GM23338 (cell line): ENCODE results near the gene MAP2K7.

ENCODE experiments used
- EZH2 ChIP-seq: fragments of 200-600 bp; sonication (generic); IDR thresholded peaks from one replicate; pipeline ENCODE4 v1.8.0; 2017; ENCODE audit warnings: antibody characterized with exemption, mild to moderate bottlenecking, low read depth; ENCODE audit not compliant: unreplicated experiment
- EZH2phosphoT487 ChIP-seq: fragments of 200-600 bp; sonication (generic); IDR thresholded peaks from one replicate; pipeline ENCODE4 v1.8.1; 2018; ENCODE audit warnings: antibody characterized with exemption; ENCODE audit not compliant: unreplicated experiment
- NANOG ChIP-seq: IDR thresholded peaks from 2 replicates; pipeline ENCODE4 v1.6.1; 2016; ENCODE audit warnings: antibody characterized with exemption, borderline replicate concordance
- POLR2AphosphoS5 ChIP-seq: IDR thresholded peaks from 2 replicates; pipeline ENCODE4 v1.6.1; 2016; ENCODE audit warnings: antibody characterized with exemption, low read depth
- STAT1 ChIP-seq: IDR thresholded peaks from one replicate; pipeline ENCODE4 v1.6.1; 2016; ENCODE audit warnings: antibody characterized with exemption; ENCODE audit not compliant: unreplicated experiment
- ZNF331 ChIP-seq: fragments of 250-450 bp; sonication (Bioruptor Pico); IDR thresholded peaks from 2 replicates; pipeline ENCODE4 v1.5.0; 2020; ENCODE audit warnings: low read depth, mild to moderate bottlenecking, moderate library complexity
- TF ChIP-seq, protein P1 (sequence below), 2 experiments: fragments of 200-600 bp in 1 of 2; sonication (generic) in 1 of 2; conservative IDR thresholded peaks; 2 replicates each; pipeline versions ENCODE4 v1.5.1 to v1.6.1; 2016 to 2017; ENCODE audit warnings: antibody characterized with exemption in 2 of 2, low read depth in 2 of 2, mild to moderate bottlenecking in 2 of 2, moderate library complexity in 1 of 2
- TF ChIP-seq, protein P2 (sequence below): IDR thresholded peaks from one replicate; pipeline ENCODE4 v1.6.1; 2018; ENCODE audit warnings: antibody characterized with exemption; ENCODE audit not compliant: unreplicated experiment
- TF ChIP-seq, protein P3 (sequence below): IDR thresholded peaks from 2 replicates; pipeline ENCODE4 v1.6.1; 2016; ENCODE audit warnings: antibody characterized with exemption
- TF ChIP-seq, protein P4 (sequence below): fragments of 250-450 bp; sonication (Bioruptor Pico); IDR thresholded peaks from 2 replicates; pipeline ENCODE4 v1.5.0; 2020; ENCODE audit warnings: mild to moderate bottlenecking, moderate library complexity

DNA sequence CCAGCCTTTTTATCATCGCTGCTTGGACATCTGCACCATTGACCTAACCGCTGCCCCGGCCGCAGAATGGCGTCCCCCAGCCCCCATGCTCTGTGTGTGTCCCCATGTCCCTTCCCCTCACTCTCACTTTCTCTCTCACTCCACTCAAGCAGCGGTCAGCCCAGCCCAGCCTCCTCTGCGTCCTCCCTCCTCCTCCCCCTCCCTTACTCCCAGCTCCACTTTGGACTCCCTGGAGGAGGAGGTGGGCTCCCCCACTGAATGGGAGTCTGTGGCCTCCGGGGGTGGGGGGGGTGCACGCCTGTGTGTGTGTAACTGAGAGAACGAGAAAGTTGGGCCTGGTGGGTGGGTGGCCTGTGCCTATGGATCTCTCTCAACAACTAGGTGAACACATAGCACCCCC is 2.2 kb downstream of the MAP2K7 start:
- TF ChIP-seq, protein P1, sequence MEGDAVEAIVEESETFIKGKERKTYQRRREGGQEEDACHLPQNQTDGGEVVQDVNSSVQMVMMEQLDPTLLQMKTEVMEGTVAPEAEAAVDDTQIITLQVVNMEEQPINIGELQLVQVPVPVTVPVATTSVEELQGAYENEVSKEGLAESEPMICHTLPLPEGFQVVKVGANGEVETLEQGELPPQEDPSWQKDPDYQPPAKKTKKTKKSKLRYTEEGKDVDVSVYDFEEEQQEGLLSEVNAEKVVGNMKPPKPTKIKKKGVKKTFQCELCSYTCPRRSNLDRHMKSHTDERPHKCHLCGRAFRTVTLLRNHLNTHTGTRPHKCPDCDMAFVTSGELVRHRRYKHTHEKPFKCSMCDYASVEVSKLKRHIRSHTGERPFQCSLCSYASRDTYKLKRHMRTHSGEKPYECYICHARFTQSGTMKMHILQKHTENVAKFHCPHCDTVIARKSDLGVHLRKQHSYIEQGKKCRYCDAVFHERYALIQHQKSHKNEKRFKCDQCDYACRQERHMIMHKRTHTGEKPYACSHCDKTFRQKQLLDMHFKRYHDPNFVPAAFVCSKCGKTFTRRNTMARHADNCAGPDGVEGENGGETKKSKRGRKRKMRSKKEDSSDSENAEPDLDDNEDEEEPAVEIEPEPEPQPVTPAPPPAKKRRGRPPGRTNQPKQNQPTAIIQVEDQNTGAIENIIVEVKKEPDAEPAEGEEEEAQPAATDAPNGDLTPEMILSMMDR (conservative IDR thresholded peaks at IDR 0.05; ENCODE audit: low read depth in 2 of 2): no peak
- TF ChIP-seq POLR2AphosphoS5 (no peak), EZH2phosphoT487 (no peak), EZH2 (no peak), STAT1 (no peak), ZNF331 (CRISPR knock-in tag) (no peak), NANOG (no peak)
- TF ChIP-seq, protein P2, sequence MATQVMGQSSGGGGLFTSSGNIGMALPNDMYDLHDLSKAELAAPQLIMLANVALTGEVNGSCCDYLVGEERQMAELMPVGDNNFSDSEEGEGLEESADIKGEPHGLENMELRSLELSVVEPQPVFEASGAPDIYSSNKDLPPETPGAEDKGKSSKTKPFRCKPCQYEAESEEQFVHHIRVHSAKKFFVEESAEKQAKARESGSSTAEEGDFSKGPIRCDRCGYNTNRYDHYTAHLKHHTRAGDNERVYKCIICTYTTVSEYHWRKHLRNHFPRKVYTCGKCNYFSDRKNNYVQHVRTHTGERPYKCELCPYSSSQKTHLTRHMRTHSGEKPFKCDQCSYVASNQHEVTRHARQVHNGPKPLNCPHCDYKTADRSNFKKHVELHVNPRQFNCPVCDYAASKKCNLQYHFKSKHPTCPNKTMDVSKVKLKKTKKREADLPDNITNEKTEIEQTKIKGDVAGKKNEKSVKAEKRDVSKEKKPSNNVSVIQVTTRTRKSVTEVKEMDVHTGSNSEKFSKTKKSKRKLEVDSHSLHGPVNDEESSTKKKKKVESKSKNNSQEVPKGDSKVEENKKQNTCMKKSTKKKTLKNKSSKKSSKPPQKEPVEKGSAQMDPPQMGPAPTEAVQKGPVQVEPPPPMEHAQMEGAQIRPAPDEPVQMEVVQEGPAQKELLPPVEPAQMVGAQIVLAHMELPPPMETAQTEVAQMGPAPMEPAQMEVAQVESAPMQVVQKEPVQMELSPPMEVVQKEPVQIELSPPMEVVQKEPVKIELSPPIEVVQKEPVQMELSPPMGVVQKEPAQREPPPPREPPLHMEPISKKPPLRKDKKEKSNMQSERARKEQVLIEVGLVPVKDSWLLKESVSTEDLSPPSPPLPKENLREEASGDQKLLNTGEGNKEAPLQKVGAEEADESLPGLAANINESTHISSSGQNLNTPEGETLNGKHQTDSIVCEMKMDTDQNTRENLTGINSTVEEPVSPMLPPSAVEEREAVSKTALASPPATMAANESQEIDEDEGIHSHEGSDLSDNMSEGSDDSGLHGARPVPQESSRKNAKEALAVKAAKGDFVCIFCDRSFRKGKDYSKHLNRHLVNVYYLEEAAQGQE: no peak
- TF ChIP-seq, protein P3, sequence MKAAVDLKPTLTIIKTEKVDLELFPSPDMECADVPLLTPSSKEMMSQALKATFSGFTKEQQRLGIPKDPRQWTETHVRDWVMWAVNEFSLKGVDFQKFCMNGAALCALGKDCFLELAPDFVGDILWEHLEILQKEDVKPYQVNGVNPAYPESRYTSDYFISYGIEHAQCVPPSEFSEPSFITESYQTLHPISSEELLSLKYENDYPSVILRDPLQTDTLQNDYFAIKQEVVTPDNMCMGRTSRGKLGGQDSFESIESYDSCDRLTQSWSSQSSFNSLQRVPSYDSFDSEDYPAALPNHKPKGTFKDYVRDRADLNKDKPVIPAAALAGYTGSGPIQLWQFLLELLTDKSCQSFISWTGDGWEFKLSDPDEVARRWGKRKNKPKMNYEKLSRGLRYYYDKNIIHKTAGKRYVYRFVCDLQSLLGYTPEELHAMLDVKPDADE: no peak
- TF ChIP-seq, protein P4, sequence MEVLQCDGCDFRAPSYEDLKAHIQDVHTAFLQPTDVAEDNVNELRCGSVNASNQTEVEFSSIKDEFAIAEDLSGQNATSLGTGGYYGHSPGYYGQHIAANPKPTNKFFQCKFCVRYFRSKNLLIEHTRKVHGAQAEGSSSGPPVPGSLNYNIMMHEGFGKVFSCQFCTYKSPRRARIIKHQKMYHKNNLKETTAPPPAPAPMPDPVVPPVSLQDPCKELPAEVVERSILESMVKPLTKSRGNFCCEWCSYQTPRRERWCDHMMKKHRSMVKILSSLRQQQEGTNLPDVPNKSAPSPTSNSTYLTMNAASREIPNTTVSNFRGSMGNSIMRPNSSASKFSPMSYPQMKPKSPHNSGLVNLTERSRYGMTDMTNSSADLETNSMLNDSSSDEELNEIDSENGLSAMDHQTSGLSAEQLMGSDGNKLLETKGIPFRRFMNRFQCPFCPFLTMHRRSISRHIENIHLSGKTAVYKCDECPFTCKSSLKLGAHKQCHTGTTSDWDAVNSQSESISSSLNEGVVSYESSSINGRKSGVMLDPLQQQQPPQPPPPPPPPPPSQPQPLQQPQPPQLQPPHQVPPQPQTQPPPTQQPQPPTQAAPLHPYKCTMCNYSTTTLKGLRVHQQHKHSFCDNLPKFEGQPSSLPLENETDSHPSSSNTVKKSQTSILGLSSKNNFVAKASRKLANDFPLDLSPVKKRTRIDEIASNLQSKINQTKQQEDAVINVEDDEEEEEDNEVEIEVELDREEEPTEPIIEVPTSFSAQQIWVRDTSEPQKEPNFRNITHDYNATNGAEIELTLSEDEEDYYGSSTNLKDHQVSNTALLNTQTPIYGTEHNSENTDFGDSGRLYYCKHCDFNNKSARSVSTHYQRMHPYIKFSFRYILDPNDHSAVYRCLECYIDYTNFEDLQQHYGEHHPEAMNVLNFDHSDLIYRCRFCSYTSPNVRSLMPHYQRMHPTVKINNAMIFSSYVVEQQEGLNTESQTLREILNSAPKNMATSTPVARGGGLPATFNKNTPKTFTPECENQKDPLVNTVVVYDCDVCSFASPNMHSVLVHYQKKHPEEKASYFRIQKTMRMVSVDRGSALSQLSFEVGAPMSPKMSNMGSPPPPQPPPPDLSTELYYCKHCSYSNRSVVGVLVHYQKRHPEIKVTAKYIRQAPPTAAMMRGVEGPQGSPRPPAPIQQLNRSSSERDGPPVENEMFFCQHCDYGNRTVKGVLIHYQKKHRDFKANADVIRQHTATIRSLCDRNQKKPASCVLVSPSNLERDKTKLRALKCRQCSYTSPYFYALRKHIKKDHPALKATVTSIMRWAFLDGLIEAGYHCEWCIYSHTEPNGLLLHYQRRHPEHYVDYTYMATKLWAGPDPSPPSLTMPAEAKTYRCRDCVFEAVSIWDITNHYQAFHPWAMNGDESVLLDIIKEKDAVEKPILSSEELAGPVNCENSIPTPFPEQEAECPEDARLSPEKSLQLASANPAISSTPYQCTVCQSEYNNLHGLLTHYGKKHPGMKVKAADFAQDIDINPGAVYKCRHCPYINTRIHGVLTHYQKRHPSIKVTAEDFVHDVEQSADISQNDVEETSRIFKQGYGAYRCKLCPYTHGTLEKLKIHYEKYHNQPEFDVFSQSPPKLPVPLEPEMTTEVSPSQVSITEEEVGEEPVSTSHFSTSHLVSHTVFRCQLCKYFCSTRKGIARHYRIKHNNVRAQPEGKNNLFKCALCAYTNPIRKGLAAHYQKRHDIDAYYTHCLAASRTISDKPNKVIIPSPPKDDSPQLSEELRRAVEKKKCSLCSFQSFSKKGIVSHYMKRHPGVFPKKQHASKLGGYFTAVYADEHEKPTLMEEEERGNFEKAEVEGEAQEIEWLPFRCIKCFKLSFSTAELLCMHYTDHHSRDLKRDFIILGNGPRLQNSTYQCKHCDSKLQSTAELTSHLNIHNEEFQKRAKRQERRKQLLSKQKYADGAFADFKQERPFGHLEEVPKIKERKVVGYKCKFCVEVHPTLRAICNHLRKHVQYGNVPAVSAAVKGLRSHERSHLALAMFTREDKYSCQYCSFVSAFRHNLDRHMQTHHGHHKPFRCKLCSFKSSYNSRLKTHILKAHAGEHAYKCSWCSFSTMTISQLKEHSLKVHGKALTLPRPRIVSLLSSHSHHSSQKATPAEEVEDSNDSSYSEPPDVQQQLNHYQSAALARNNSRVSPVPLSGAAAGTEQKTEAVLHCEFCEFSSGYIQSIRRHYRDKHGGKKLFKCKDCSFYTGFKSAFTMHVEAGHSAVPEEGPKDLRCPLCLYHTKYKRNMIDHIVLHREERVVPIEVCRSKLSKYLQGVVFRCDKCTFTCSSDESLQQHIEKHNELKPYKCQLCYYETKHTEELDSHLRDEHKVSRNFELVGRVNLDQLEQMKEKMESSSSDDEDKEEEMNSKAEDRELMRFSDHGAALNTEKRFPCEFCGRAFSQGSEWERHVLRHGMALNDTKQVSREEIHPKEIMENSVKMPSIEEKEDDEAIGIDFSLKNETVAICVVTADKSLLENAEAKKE: no peak
